GM19239 (cell line): ENCODE measurements around the gene JMJD6.
A peak's percentile ranks its signal among the peaks of the same experiment; 100 is the strongest.
"Not testable (repeated sequence)": the region's sequence is repeated elsewhere in the genome, so short reads cannot be mapped to it uniquely, and the experiment has no call there.

Experiments
- DNase-seq: peaks from one replicate; pipeline ENCODE4 v3.0.0; 2011; ENCODE audit warnings: low spot score; ENCODE audit not compliant: insufficient read length
- FAIRE-seq: peaks from 2 replicates; lab custom pipeline; 2011; peaks lifted over from hg19 to GRCh38; lab: Jason Lieb, UNC

The JMJD6 gene

DNA sequence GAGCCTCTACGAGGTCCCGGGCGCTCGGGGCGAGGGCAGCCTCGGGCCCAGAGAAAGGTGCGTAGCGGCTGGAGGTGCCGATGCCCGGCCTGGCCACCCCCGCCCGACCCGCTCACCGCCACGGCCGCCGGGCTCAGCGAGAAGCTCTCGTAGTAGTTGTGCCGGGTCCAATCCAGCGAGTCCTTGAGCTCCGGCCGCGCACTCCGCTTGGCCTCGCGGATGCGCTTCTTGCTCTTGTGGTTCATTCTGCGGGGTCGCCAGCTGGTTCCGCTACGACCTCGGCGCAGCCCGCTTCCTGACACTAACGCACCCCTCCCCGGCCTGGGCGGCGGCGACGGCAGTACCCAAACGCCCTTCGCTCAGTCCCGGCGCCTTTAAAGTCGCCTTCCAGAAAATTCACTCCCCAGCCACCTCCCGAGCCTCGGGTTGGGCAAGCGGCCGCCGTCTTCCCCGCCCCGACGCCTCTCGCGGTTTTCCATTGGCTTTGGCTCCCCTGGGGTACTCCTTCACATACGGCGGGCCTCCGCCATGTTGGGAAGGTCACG lies at the start of gene JMJD6:
JMJD6 (minus strand) TSS at position 376 of the 545 bp plus-strand sequence; CDS start at position 245, 131 bp downstream.
- FAIRE-seq, result peak; percentile 91
- peak; percentile 86 for DNase-seq

GRCh38 chr17:76775021-76775600 lies 48.7 kb upstream of the JMJD6 start:
- FAIRE-seq (no peak), DNase-seq (no peak)

DNA sequence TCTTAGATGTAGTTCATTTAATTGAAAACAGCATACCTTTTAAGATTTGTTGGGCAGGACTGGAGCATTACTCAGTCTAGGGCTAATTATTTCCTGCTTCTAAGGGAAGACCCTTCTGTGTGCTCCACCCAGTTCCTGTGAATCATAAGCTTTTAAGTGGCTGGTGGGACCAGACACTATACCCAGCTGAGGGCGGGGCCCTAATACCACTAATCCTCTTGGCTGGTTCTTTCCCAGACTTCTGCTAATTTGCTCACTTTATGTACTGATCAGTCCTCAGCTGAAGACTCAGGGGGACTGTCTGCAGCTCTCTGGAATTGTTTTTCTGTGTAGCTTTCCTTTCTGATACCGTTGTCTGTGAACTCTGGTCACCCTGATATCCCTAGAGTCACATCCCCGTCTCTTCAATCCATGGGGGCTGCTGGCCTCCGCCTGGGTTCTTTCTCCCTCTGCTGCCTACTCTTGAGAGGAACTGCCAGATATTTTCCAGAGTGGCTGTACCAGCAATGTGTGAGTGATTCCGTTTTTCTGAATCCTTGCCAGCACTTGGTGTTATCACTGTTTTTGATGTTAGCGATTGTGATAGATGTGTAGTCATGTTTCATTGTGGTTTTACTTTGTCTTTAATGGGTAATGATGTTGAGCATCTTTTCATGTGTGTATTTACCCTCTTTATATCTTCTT lies 46.6 kb upstream of the JMJD6 start:
- no peak for FAIRE-seq
- no peak for DNase-seq

- no peak for FAIRE-seq
Observed at GRCh38 chr17:76758570-76758969, 32.2 kb upstream of the JMJD6 start.

GRCh38 chr17:76757256-76757655 lies 30.9 kb upstream of the JMJD6 start:
- DNase-seq (no peak), FAIRE-seq (no peak)

More at GRCh38 chr17:76758570-76758969, 32.2 kb upstream of the JMJD6 start:
- no peak for DNase-seq

- DNase-seq (no peak), FAIRE-seq (no peak)
Observed at GRCh38 chr17:76755285-76755684, 28.9 kb upstream of the JMJD6 start.

DNA sequence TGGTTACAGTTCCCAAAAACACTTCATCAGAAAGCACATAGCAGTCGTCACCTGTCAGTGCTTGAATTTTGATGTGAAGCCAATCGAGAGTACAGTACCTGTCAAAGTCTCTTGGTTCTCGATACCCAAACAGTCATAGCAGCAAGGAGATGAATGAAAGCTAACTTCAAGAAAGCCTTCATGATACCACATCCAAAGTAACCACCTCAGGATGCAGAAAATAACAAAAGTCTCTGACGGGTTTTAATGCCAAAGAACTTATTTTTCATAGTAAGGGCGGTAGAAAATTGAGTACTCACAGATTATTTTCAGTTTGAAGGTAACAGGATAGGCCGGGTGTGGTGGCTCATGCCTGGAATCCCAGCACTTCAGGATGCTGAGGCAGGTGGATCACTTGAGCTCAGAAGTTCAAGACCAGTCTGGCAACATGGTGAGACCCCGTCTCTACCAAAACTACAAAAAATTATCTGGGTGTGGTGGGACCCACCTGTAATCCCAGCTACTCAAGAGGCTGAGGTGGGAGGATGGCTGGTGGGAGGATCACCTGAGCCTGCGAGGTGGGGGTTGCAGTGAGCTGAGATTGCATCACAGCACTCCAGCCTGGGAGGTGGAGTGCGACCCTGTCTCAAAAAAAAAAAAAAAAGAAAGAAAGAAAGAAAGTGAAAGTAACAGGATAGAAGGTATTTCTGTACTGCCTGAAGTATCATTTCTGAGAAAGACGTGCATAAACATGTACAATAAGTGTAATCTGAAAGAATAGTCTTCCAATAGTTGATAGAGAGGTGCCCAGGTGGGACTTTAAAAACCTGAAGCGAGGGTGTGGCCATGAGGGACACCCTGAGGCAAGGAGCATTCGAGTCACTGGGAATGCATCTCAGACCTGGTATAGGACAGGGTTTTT lies 26.9 kb upstream of the JMJD6 start:
- FAIRE-seq, result no peak
- no peak for DNase-seq

GRCh38 chr17:76752006-76752405 lies 25.6 kb upstream of the JMJD6 start:
- FAIRE-seq (no peak), DNase-seq (no peak)

DNA sequence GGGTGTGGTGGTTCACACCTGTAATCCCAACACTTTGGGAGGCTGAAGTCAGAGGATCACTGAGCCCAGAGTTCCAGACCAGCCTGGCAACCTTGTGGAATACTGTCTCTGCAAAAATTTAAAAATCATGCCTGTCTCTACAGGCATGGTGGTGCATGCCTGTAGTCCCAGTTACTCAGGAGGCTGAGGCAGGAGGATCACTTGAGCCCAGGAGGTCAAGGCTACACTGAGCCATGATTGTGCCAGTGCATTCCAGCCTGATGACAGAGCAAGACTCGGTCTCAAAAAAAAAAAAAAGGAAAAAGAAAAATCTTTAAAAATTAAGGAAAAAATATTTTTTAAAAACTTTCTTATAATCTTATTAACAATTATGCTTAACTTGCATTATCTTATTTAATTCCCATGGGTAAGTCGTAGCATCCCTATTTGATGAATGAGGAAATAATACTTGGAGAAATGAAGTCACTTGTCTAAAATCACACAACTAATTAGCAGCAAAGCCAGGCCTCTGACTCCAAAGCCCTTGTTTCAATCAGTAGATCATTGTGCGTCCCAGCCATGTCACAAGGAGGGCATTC lies 25.1 kb upstream of the JMJD6 start:
- no peak for DNase-seq
- no peak for FAIRE-seq

- DNase-seq, result no peak
- no peak for FAIRE-seq
Observed at GRCh38 chr17:76748657-76749056, 22.3 kb upstream of the JMJD6 start.

- FAIRE-seq, result no peak
- no peak for DNase-seq
Observed at GRCh38 chr17:76747716-76748363, 21.4 kb upstream of the JMJD6 start.

- not testable (repeated sequence) for DNase-seq, FAIRE-seq
Observed at GRCh38 chr17:76745785-76746184, 19.4 kb upstream of the JMJD6 start.

DNA sequence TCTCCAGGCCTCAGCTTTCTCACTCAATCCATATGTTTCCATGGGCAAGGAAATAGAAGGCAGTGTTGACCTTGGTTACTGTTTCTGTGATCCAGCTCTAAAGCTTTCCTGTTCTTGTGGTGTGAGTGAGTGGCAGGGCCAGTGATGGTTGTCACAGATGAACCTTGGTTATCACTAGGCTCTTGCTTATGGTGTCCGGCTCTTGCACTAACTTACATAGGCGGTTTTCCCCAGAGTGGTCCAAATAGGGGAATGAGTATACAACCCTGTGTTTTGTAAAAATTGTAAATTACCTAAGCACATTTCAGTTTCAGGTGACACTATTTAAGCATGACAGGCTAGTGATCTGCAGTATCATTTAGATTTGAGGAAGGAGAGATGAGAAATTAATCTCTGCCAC lies 18.3 kb upstream of the JMJD6 start:
- FAIRE-seq (no peak), DNase-seq (no peak)

DNA sequence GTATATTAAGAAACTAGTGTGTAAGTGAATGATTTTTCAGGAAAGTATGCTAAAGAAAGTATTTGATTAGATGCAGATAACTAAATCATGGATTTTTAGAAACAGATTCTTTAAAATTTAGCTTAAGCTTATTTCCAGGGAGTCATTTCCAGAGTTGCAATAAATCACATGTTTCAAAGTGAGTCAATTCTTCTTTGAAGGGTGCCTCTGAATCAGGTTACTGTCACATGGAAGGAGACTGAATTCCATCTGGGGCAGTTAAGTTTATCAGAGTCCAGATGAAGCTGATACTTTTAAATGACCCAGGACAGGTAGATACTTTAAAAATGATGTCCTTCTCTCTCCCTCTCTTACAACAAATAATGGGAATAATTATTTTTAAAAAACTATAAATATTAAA lies 16.6 kb upstream of the JMJD6 start:
- DNase-seq (no peak), FAIRE-seq (no peak)

DNA sequence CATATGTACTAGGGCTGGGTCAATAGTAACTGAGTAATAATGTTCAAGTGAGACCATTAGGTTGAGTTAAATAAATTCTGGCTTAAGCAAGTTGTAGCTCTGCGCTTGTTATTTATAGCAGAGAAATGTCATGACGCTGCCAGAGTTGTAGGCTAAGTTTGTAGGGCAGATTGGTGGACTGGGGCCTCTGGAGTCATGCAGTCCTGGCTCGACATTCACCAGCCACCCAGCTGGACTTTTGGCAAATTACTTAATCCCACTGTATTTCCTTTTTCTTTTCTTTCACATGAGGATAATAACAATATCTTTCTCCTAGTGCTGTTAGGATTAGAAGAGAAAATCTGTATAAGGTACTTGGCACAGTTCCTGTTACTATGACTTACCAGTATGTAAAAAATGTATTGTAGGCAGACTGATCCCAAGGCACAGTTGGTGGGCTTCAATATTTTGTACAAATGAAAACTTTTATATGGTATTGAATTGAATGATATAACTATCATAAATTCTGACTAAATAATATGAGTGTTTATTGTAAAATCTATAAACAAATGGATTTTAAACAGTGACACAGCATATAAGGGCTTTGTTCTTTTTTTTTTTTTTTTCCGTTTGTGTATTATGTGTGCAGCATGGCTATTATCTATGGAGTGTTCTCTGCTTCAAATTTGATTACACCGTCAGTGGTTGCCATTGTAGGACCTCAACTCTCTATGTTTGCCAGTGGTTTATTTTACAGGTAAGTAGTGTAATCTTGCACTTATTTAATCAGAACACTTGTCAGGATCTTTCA lies 14.1 kb upstream of the JMJD6 start:
- FAIRE-seq (no peak), DNase-seq (no peak)

GRCh38 chr17:76739568-76740115 lies 13.2 kb upstream of the JMJD6 start:
- FAIRE-seq, DNase-seq: not testable (repeated sequence)

DNA sequence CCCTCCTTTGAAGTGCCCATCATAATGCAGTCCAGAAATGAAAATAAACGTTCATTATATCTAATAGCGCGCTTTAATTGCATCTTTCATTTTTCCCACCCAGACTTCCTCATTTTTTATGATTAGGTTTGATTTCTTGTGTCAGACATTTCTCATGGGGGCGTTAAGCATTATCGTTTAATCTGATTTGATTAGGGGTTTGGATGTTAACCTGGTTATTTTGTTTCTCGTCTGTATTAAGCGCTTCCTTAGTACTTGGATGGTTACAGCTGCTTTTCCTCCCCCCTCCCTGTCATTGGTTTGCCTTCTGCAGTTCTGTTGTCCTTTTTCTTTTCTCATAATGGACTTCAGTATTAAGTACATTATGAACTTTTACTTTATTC lies 12.1 kb upstream of the JMJD6 start:
- FAIRE-seq (no peak), DNase-seq (no peak)

GRCh38 chr17:76737676-76738467 lies 11.5 kb upstream of the JMJD6 start, which contains the start of gene MFSD11:
Gene MFSD11, plus strand, starts transcription at chr17:76738119. Its CDS starts 234 bp downstream, at chr17:76738353.
- DNase-seq, result peak; percentile 87
- no peak for FAIRE-seq
